ENCODE measurements around the gene RIPOR3.

GRCh38 chr20:50557549-50558134 is 133.7 kb downstream of the RIPOR3 start:
- TF ChIP-seq CTCF (IDR thresholded peaks at IDR 0.05) (no peak), POLR2A (IDR thresholded peaks at IDR 0.05) (no peak)
